CD14-positive monocyte (primary cell): ENCODE measurements around the gene NPSR1. TPM values are rescaled to one million over a fixed set of nuclear protein-coding genes. Genes with fewer than 3 reads are reported as not detected.
A peak's percentile ranks its signal among the peaks of the same experiment; 100 is the strongest.

Experiments used
- DNase-seq, 3 donors: peaks; one replicate each; pipeline ENCODE4 v3.0.0-alpha.2; 2011 to 2022
- H2AFZ ChIP-seq: 2 replicates; pipeline ENCODE4 v1.6.0; 2012; ENCODE audit warnings: mild to moderate bottlenecking, low read depth, low read length, inconsistent platforms; ENCODE audit not compliant: insufficient read depth, poor library complexity, severe bottlenecking
- H3K27ac ChIP-seq, 2 donors: 1 replicate in 1 of 2; 2 replicates in 1 of 2; pipeline ENCODE4 v1.5.1; 2012 to 2013; ENCODE audit warnings: low read length in 2 of 2, control low read depth in 1 of 2, inconsistent platforms in 1 of 2, low read depth in 1 of 2, mild to moderate bottlenecking in 1 of 2
- H3K27me3 ChIP-seq, 2 donors: one replicate each; pipeline versions ENCODE4 v1.6.0 to v1.6.1; 2011 to 2013; ENCODE audit warnings: low read length in 2 of 2; ENCODE audit not compliant: control insufficient read depth in 2 of 2, insufficient read depth in 2 of 2
- H3K36me3 ChIP-seq, 2 donors: replicated peaks in 1 of 2; 1 replicate in 1 of 2; 2 replicates in 1 of 2; pipeline versions ENCODE4 v1.5.1 to v1.6.1; 2012 to 2013; ENCODE audit warnings: low read length in 2 of 2, control low read depth in 1 of 2, inconsistent platforms in 1 of 2, mild to moderate bottlenecking in 1 of 2; ENCODE audit not compliant: insufficient read depth in 2 of 2, control insufficient read depth in 1 of 2
- H3K4me1 ChIP-seq, 2 donors: 1 replicate in 1 of 2; 2 replicates in 1 of 2; pipeline versions ENCODE4 v1.5.1 to v1.6.1; 2012 to 2013; ENCODE audit warnings: low read length in 2 of 2, control low read depth in 1 of 2, inconsistent platforms in 1 of 2, mild to moderate bottlenecking in 1 of 2, moderate library complexity in 1 of 2; ENCODE audit not compliant: insufficient read depth in 2 of 2, control insufficient read depth in 1 of 2
- H3K4me2 ChIP-seq: replicated peaks from 2 replicates; pipeline ENCODE3; 2012; ENCODE audit warnings: low read length, moderate library complexity, mild to moderate bottlenecking; ENCODE audit not compliant: poor library complexity, severe bottlenecking; ENCODE audit errors: extremely low read depth
- H3K4me3 ChIP-seq, 3 experiments: fragments of 200-600 bp in 1 of 3; sonication (generic) in 1 of 3; replicated peaks in 1 of 3; 1 replicate in 2 of 3; 2 replicates in 1 of 3; pipeline ENCODE4 v1.5.1; 2011 to 2013; ENCODE audit warnings: low read length in 3 of 3, mild to moderate bottlenecking in 3 of 3, control low read depth in 2 of 3, low read depth in 2 of 3, inconsistent platforms in 1 of 3, moderate library complexity in 1 of 3
- H3K79me2 ChIP-seq: 2 replicates; pipeline ENCODE4 v1.6.0; 2012; ENCODE audit warnings: mild to moderate bottlenecking, control low read depth, inconsistent platforms, low read length, moderate library complexity; ENCODE audit not compliant: insufficient read depth
- H3K9ac ChIP-seq: 2 replicates; pipeline ENCODE4 v1.6.0; 2017; ENCODE audit warnings: low read length, mild to moderate bottlenecking; ENCODE audit not compliant: insufficient read depth, poor library complexity, severe bottlenecking
- H3K9me3 ChIP-seq, 2 donors: replicated peaks in 1 of 2; 1 replicate in 1 of 2; 2 replicates in 1 of 2; pipeline versions ENCODE4 v1.5.1 to v1.6.1; 2012 to 2013; ENCODE audit warnings: low read length in 2 of 2, control low read depth in 1 of 2; ENCODE audit not compliant: control insufficient read depth in 1 of 2, insufficient read depth in 1 of 2
- H4K20me1 ChIP-seq: 2 replicates; pipeline ENCODE4 v1.6.0; 2012; ENCODE audit warnings: mild to moderate bottlenecking, low read length, control low read depth, moderate library complexity; ENCODE audit not compliant: insufficient read depth
- H3K27ac Mint-ChIP-seq, 7 donors: one replicate each; pipeline ENCODE4 v1.8.0; 2020; ENCODE audit warnings: mild to moderate bottlenecking in 7 of 7, mixed read lengths in 7 of 7, moderate library complexity in 6 of 7, inconsistent platforms in 2 of 7
- H3K27me3 Mint-ChIP-seq, 3 donors: one replicate each; pipeline ENCODE4 v1.8.0; 2021 to 2022; ENCODE audit warnings: low read depth in 3 of 3, mild to moderate bottlenecking in 3 of 3, mixed read lengths in 3 of 3, moderate library complexity in 3 of 3, inconsistent platforms in 1 of 3
- H3K36me3 Mint-ChIP-seq, 2 donors: one replicate each; pipeline ENCODE4 v1.8.0; 2020; ENCODE audit warnings: mixed read lengths in 2 of 2, inconsistent platforms in 1 of 2, mild to moderate bottlenecking in 1 of 2
- H3K4me1 Mint-ChIP-seq: one replicate; pipeline ENCODE4 v1.8.0; 2020; ENCODE audit warnings: mild to moderate bottlenecking, mixed read lengths
- H3K4me3 Mint-ChIP-seq, 2 donors: one replicate each; pipeline ENCODE4 v1.8.0; 2020; ENCODE audit warnings: mild to moderate bottlenecking in 2 of 2, mixed read lengths in 2 of 2, moderate library complexity in 1 of 2
- H3K9me3 Mint-ChIP-seq, 7 donors: one replicate each; pipeline ENCODE4 v1.8.0; 2020 to 2022; ENCODE audit warnings: mixed read lengths in 7 of 7, mild to moderate bottlenecking in 6 of 7, moderate library complexity in 6 of 7, inconsistent platforms in 2 of 7
- CTCF ChIP-seq: fragments of 200-600 bp; IDR thresholded peaks from one replicate; pipeline ENCODE4 v1.8.0; 2022; ENCODE audit warnings: antibody characterized with exemption, mild to moderate bottlenecking
- WGBS: methylation state at CpG from one replicate; pipeline ENCODE4 v1.1.5; 2013; ENCODE audit warnings: missing lambda C conversion rate; ENCODE audit not compliant: insufficient coverage; 5-methylcytosine and 5-hydroxymethylcytosine counted together
- intact Hi-C, 2 donors: fragments of 100-400 bp; cut with micrococcal nuclease; formaldehyde crosslinking; loops; one replicate each; pipeline versions ENCODE4 v1.15.0 to v1.15.1; 2023
- polyA plus RNA-seq, 3 donors: library from polyadenylated mRNA; depleted of rRNA in 1 of 3; unstranded in 2 of 3; stranded (reverse) in 1 of 3; fragments of 300-500 nt in 2 of 3; fragments of >200 nt in 1 of 3; fragmentation: Illumina TruSeq in 2 of 3; gene quantifications; 1 replicate in 2 of 3; 2 replicates in 1 of 3; pipeline ENCODE4 v1.2.3, GENCODE V29; 2012 to 2021

NPSR1 gene
- polyA plus RNA-seq, 3 donors, result not detected

DNA sequence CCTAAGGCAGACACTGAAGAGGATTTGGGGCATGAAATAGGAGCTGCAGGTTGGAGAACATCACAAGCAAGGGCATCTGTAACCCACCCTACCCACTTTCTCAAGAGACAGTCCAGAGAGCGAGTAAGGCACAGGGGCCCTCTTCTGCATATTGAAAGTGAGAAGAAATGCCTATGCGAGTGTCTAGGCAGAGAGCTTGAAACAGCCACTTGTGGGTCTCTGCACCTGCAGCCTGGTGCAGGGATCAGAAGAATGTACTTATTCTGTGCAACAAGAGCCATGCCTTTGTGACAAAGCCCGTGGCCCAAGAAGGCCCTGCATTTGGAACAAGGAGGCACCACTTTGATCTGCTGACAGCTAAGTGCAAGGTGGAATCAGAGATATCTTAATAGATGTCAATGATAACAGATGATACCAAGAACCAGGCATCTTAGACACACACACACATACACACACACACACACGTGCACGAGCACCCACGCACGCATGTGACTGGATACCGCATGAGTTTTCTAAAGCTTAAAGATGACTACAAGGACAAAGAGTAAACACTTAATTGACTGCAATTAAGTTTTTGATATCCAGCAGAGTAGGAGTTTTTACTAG lies 89.3 kb downstream of the NPSR1 start:
- DNase-seq, result no peak
- Histone ChIP-seq H4K20me1 (no peaks in the 10 kb centered on the region), H3K9me3 (peaks cover 4 to 5% of the 10 kb centered on the region in 2 donors), H3K4me3 (no peak overlapping the region), H3K36me3 (no peaks in the 10 kb centered on the region), H2AFZ (no peak overlapping the region), H3K4me1 (no peaks in the 10 kb centered on the region), H3K79me2 (no peaks in the 10 kb centered on the region), H3K9ac (no peak overlapping the region), H3K27ac (no peak overlapping the region), H3K4me2 (no peak overlapping the region), H3K27me3 (no peaks in the 10 kb centered on the region)
- 86% methylated on average over 1 of the region's 8 CpGs for WGBS
- Mint-ChIP-seq H3K4me1 (no peaks in the 10 kb centered on the region), H3K36me3 (no peaks in the 10 kb centered on the region), H3K27ac (no peak overlapping the region), H3K4me3 (no peak overlapping the region), H3K27me3 (peaks cover 0 to 1% (median 0%) of the 10 kb centered on the region in 3 donors), H3K9me3 (peaks cover 11 to 24% (median 16%) of the 10 kb centered on the region in 7 donors)
- TF ChIP-seq CTCF, result no peak
- intact Hi-C loops, result no loop called here

DNA sequence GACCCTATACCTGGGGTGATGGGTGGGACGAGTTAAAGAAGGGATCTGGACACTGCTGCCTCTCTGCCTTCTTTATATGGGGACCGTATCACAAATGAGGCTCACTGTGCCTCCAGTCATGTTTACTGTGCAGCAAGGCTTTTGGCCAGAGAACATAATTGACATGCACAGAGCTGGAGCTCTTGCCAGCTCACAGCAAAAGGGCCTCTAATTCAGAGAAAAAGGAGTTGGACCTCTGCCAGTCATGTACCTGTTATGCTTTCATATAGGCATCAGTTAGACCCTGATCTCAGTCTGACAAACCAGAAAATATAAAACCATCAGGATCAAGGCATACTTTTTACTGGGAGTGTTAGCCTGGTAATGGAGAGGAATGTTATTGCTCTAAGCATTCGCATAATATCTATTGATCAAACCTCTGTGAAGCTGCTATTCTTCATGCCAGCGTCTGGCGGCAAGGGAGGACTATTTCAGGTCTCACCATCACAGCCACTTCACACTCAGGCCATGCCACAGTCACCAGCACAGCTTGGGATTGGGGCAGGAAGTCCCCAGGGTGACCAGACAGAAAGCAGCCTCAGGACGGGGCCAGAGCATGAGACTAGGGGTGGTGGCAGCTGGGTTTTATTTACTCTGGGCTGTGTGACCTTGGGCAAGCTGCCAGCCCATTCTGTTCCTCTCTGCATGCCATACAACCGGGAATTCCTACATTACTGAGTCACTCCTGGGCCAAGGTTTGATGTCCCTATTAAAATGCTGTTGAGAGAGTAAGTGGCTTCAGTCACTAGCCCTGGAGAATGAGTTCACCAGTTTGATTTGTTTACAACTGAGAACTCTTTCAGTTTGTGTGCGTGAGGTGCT lies 90.1 kb downstream of the NPSR1 start:
- no peak for DNase-seq
- TF ChIP-seq CTCF, result no peak
- no peak overlapping the region for H3K9ac ChIP-seq
- no peaks in the 10 kb centered on the region for H3K27me3 ChIP-seq
- Mint-ChIP-seq H3K27me3 (peaks cover 0 to 1% (median 0%) of the 10 kb centered on the region in 3 donors), H3K4me1 (no peaks in the 10 kb centered on the region), H3K36me3 (no peaks in the 10 kb centered on the region), H3K4me3 (no peak overlapping the region), H3K9me3 (peaks cover 13 to 23% (median 16%) of the 10 kb centered on the region in 7 donors), H3K27ac (peak overlapping the region in 1 of 7 donors; percentile 16)
- H3K4me1 ChIP-seq, result no peaks in the 10 kb centered on the region
- no peaks in the 10 kb centered on the region for H3K79me2 ChIP-seq
- intact Hi-C loops, result no loop called here
- H3K9me3 ChIP-seq, result peaks cover 4 to 5% of the 10 kb centered on the region in 2 donors
- H3K4me3 ChIP-seq, result no peak overlapping the region
- no peak overlapping the region for H2AFZ ChIP-seq
- no peaks in the 10 kb centered on the region for H3K36me3 ChIP-seq
- H3K4me2 ChIP-seq, result no peak overlapping the region
- H3K27ac ChIP-seq, result no peak overlapping the region
- H4K20me1 ChIP-seq, result no peaks in the 10 kb centered on the region
- 100% methylated on average over 2 of the region's 8 CpGs for WGBS
